IMR-90 (cell line): ENCODE measurements around the gene OLAH. TPM values are rescaled to one million over a fixed set of nuclear protein-coding genes. Genes with fewer than 3 reads are reported as not detected.

Source experiments
- ATAC-seq: fragments of 200-7000 bp; cut with Tn5 transposase; 2 replicates; pipeline ENCODE4 v1.9.1; 2020; ENCODE audit warnings: low read depth, mild to moderate bottlenecking, moderate library complexity
- BruUV-seq: library from RNA; stranded (reverse); fragments of 400-500 nt; replicated peaks from 2 replicates; lab custom pipeline; 2021; lab: Mats Ljungman, UMichigan
- CTCF ChIA-PET: fragments of 300-600 bp; formaldehyde crosslinking; extraction: SDS; loops from one replicate; lab custom pipeline; 2021; ENCODE audit warnings: antibody characterized with exemption; lab: Yijun Ruan, JAX
- POLR2A ChIA-PET: fragments of 300-600 bp; sonication (Branson Sonifier 250); formaldehyde crosslinking; loops from one replicate; lab custom pipeline; 2022; ENCODE audit warnings: antibody characterized with exemption; ENCODE audit not compliant: unreplicated experiment; lab: Charles Lee
- DNase-seq: peaks from one replicate; pipeline ENCODE4 v3.0.0; 2013
- H2AFZ ChIP-seq: replicated peaks from 2 replicates; pipeline ENCODE3; 2013; ENCODE audit warnings: low read length, mild to moderate bottlenecking; ENCODE audit not compliant: poor library complexity
- H2AK5ac ChIP-seq: 2 replicates; pipeline ENCODE4 v1.6.1; 2013; ENCODE audit warnings: low read depth, low read length, inconsistent platforms
- H2AK9ac ChIP-seq: replicated peaks from 2 replicates; pipeline ENCODE3; 2013; ENCODE audit warnings: mild to moderate bottlenecking, low read depth, low read length, moderate library complexity; ENCODE audit not compliant: poor library complexity
- H2BK120ac ChIP-seq: 2 replicates; pipeline ENCODE4 v1.6.1; 2013; ENCODE audit warnings: low read depth, low read length, inconsistent platforms
- H2BK15ac ChIP-seq: 3 replicates; pipeline ENCODE4 v1.6.1; 2013; ENCODE audit warnings: low read depth, low read length, inconsistent platforms
- H2BK20ac ChIP-seq: 2 replicates; pipeline ENCODE4 v1.6.1; 2013; ENCODE audit warnings: low read depth, mild to moderate bottlenecking, inconsistent platforms, low read length, moderate library complexity
- H2BK5ac ChIP-seq: 2 replicates; pipeline ENCODE4 v1.6.1; 2013; ENCODE audit warnings: mild to moderate bottlenecking, low read depth, low read length, inconsistent platforms; ENCODE audit not compliant: poor library complexity, severe bottlenecking
- H3K14ac ChIP-seq: replicated peaks from 2 replicates; pipeline ENCODE4 v1.6.1; 2013; ENCODE audit warnings: low read depth, low read length, inconsistent platforms
- H3K18ac ChIP-seq: 2 replicates; pipeline ENCODE4 v1.6.1; 2013; ENCODE audit warnings: low read depth, low read length, control low read depth
- H3K23ac ChIP-seq: 2 replicates; pipeline ENCODE4 v1.6.1; 2013; ENCODE audit warnings: low read depth, low read length, inconsistent platforms
- H3K27ac ChIP-seq: 2 replicates; pipeline ENCODE4 v1.5.1; 2013; ENCODE audit warnings: mild to moderate bottlenecking, control low read depth, low read length; ENCODE audit not compliant: insufficient read depth
- H3K27me3 ChIP-seq: 2 replicates; pipeline ENCODE4 v1.6.1; 2013; ENCODE audit warnings: low read length; ENCODE audit not compliant: control insufficient read depth, insufficient read depth
- H3K36me3 ChIP-seq: 2 replicates; pipeline ENCODE4 v1.6.1; 2013; ENCODE audit warnings: low read length, mixed read lengths; ENCODE audit not compliant: control insufficient read depth, insufficient read depth
- H3K4ac ChIP-seq: 2 replicates; pipeline ENCODE4 v1.6.1; 2013; ENCODE audit warnings: low read depth, low read length, inconsistent platforms
- H3K4me1 ChIP-seq: 2 replicates; pipeline ENCODE4 v1.6.1; 2013; ENCODE audit warnings: low read length, mixed read lengths; ENCODE audit not compliant: control insufficient read depth, insufficient read depth
- H3K4me2 ChIP-seq: 2 replicates; pipeline ENCODE4 v1.6.1; 2013; ENCODE audit warnings: low read depth, mild to moderate bottlenecking, control low read depth, low read length, moderate library complexity
- H3K4me3 ChIP-seq: 2 replicates; pipeline ENCODE4 v1.5.1; 2013; ENCODE audit warnings: low read depth, mild to moderate bottlenecking, control low read depth, low read length, moderate library complexity; ENCODE audit not compliant: insufficient read depth
- H3K56ac ChIP-seq: 2 replicates; pipeline ENCODE4 v1.6.1; 2013; ENCODE audit warnings: low read length, inconsistent platforms; ENCODE audit not compliant: insufficient read depth; ENCODE audit errors: extremely low read depth
- H3K79me1 ChIP-seq, 2 experiments: 2 replicates each; pipeline ENCODE4 v1.6.1; 2013; ENCODE audit warnings: low read length in 2 of 2, inconsistent platforms in 1 of 2, low read depth in 1 of 2
- H3K9ac ChIP-seq: 2 replicates; pipeline ENCODE4 v1.6.1; 2013; ENCODE audit warnings: low read depth, low read length, control low read depth
- H3K9me1 ChIP-seq: 2 replicates; pipeline ENCODE4 v1.6.1; 2013; ENCODE audit warnings: low read length, inconsistent platforms; ENCODE audit not compliant: insufficient read depth
- H3K9me3 ChIP-seq: 2 replicates; pipeline ENCODE4 v1.6.1; 2013; ENCODE audit warnings: low read length; ENCODE audit not compliant: control insufficient read depth, insufficient read depth
- H4K20me1 ChIP-seq: 2 replicates; pipeline ENCODE4 v1.6.1; 2013; ENCODE audit warnings: low read length, inconsistent platforms; ENCODE audit not compliant: insufficient read depth
- H4K5ac ChIP-seq: 2 replicates; pipeline ENCODE4 v1.6.1; 2013; ENCODE audit warnings: mild to moderate bottlenecking, low read depth, low read length, control low read depth
- H4K8ac ChIP-seq, 2 experiments: 2 replicates each; pipeline ENCODE4 v1.6.1; 2013; ENCODE audit warnings: low read depth in 2 of 2, low read length in 2 of 2, control low read depth in 1 of 2, inconsistent platforms in 1 of 2
- H4K91ac ChIP-seq: 2 replicates; pipeline ENCODE4 v1.6.1; 2013; ENCODE audit warnings: low read depth, low read length, inconsistent platforms; ENCODE audit not compliant: insufficient read depth
- CHD1 ChIP-seq: IDR thresholded peaks from 2 replicates; pipeline ENCODE4 v1.6.1; 2012; ENCODE audit warnings: low read depth, low read length, improper control_type of control experiment
- MXI1 ChIP-seq: IDR thresholded peaks from 2 replicates; pipeline ENCODE4 v1.6.1; 2012; ENCODE audit warnings: low read depth, mild to moderate bottlenecking, low read length, moderate library complexity, borderline replicate concordance
- RAD21 ChIP-seq: IDR thresholded peaks from 2 replicates; pipeline ENCODE4 v1.6.1; 2012; ENCODE audit warnings: low read length, improper control_type of control experiment
- dilution Hi-C: fragments of 300-500 bp; cut with HindIII; formaldehyde crosslinking; loops from one replicate; pipeline ENCODE4 v1.14.3; 2018; ENCODE audit warnings: low sequenced_read_pairs; ENCODE audit not compliant: unreplicated experiment
- in situ Hi-C: fragments of 300-500 bp; cut with MboI; formaldehyde crosslinking; loops from 3 replicates; pipeline ENCODE4 v1.14.3; 2019; ENCODE audit warnings: low sequenced_read_pairs, inconsistent platforms, mixed read lengths
- intact Hi-C: fragments of 100-400 bp; cut with micrococcal nuclease; formaldehyde crosslinking; loops from 2 replicates; pipeline ENCODE4 v1.10.0; 2022
- polyA plus RNA-seq, 3 experiments: library from polyadenylated mRNA; depleted of rRNA; stranded (reverse); fragments of >200 nt; gene quantifications; 2 replicates each; pipeline ENCODE4 v1.2.3, GENCODE V29; 2012; ENCODE audit warnings: low replicate concordance in 1 of 3
- total RNA-seq: library from RNA; depleted of rRNA; stranded (reverse); fragments of >200 nt; gene quantifications from 2 replicates; pipeline ENCODE4 v1.2.3, GENCODE V29; 2012

OLAH gene
- total and polyA plus RNA-seq, 2 of the 4 experiments (the other 2 are of a cell fraction), result not detected

- H4K8ac ChIP-seq, result no peak overlapping the region
- H2BK120ac ChIP-seq, result no peak overlapping the region
- H2BK20ac ChIP-seq, result no peak overlapping the region
- no peak overlapping the region for H4K91ac ChIP-seq
- H3K9ac ChIP-seq, result no peak overlapping the region
- H3K4me3 ChIP-seq, result no peak overlapping the region
- H2AK5ac ChIP-seq, result no peak overlapping the region
- H3K79me1 ChIP-seq, result no peaks in the 10 kb centered on the region
- 0 out of 2 replicates have a peak, but pooled peaks cover 3% of the 10 kb centered on the region for H3K9me1 ChIP-seq
- H2BK5ac ChIP-seq, result no peak overlapping the region
- peaks cover 9% of the 10 kb centered on the region for H3K4me1 ChIP-seq
- no peak for TF ChIP-seq CHD1
- TF ChIP-seq MXI1, result no peak
- no peak for TF ChIP-seq RAD21
- H3K27ac ChIP-seq, result no peak overlapping the region
- H3K4me2 ChIP-seq, result no peak overlapping the region
- H4K5ac ChIP-seq, result no peak overlapping the region
- no peaks in the 10 kb centered on the region for H4K20me1 ChIP-seq
- CTCF ChIA-PET, result no interaction called here
- BruUV-seq, result no TSS peak
- H2BK15ac ChIP-seq, result no peak overlapping the region
- no peak overlapping the region for H2AK9ac ChIP-seq
- DNase-seq (no peak), ATAC-seq (no peak)
- H3K56ac ChIP-seq, result no peak overlapping the region
- dilution Hi-C loops, result no loop called here
- no peak overlapping the region for H3K14ac ChIP-seq
- H3K23ac ChIP-seq, result no peak overlapping the region
- H3K4ac ChIP-seq, result no peak overlapping the region
- H3K36me3 ChIP-seq, result no peaks in the 10 kb centered on the region
- H3K18ac ChIP-seq, result no peak overlapping the region
- H3K9me3 ChIP-seq, result no peaks in the 10 kb centered on the region
- no peak overlapping the region for H2AFZ ChIP-seq
- H3K27me3 ChIP-seq, result no peaks in the 10 kb centered on the region; the same call in 1 of the 2 replicates
- POLR2A ChIA-PET, result no interaction called here
- intact Hi-C loops, result no loop called here
- in situ Hi-C loops, result no loop called here
These were observed 5.8 kb downstream of the OLAH start for GRCh38 chr10:15049533-15049932.
